Pancreas (tissue), 10 donors: ENCODE data around the gene TAF1D. TPM values are rescaled to one million over a fixed set of nuclear protein-coding genes. Genes with fewer than 3 reads are reported as not detected.

Source experiments
- ATAC-seq, 4 donors: fragments of 200-7000 bp; cut with Tn5 transposase; one replicate each; pipeline versions ENCODE4 v1.8.0 to v1.9.1; 2020; ENCODE audit warnings: mild to moderate bottlenecking in 4 of 4, moderate library complexity in 4 of 4
- DNase-seq, 6 donors: peaks; one replicate each; pipeline ENCODE4 v3.0.0-alpha.2; 2020
- FAIRE-seq: peaks from 2 replicates; lab custom pipeline; 2012; peaks lifted over from hg19 to GRCh38; lab: Jason Lieb, UNC
- H3K27ac ChIP-seq, 4 donors: fragments of 200-600 bp; sonication (generic); 1 replicate in 3 of 4; 2 replicates in 1 of 4; pipeline versions ENCODE4 v1.5.0 to v1.8.0; 2020
- H3K27me3 ChIP-seq, 4 donors: fragments of 200-600 bp; one replicate each; pipeline ENCODE4 v1.8.0; 2021
- H3K36me3 ChIP-seq, 3 donors: fragments of 200-600 bp; sonication (generic) in 1 of 3; one replicate each; pipeline versions ENCODE4 v1.5.0 to v1.8.0; 2020 to 2021
- H3K4me1 ChIP-seq, 3 donors: fragments of 200-600 bp; one replicate each; pipeline ENCODE4 v1.8.0; 2021
- H3K4me3 ChIP-seq, 4 donors: fragments of 200-600 bp; sonication (generic) in 2 of 4; one replicate each; pipeline versions ENCODE4 v1.5.0 to v1.8.0; 2020 to 2021
- H3K9me3 ChIP-seq, 4 donors: fragments of 200-600 bp; one replicate each; pipeline ENCODE4 v1.8.0; 2021
- WGBS, 2 donors: extraction: QIAGEN DNeasy Blood & Tissue Kit; methylation state at CpG; one replicate each; pipeline ENCODE4 v1.1.7; 2013; 5-methylcytosine and 5-hydroxymethylcytosine counted together
- intact Hi-C, 3 donors: fragments of 100-400 bp; cut with DNase I; formaldehyde crosslinking; loops; one replicate each; pipeline versions ENCODE4 v1.11.1 to v1.14.2; 2022
- microRNA-seq, 2 donors: library from miRNA; unstranded; fragments of <30 nt; microRNA quantifications; one replicate each; pipeline versions ENCODE4 to v1.1.0, GENCODE V29; 2019 to 2020
- polyA plus RNA-seq, 2 donors: library from polyadenylated mRNA; stranded (reverse); fragments of 200-250 nt; gene quantifications; one replicate each; pipeline ENCODE4 v1.2.3, GENCODE V29; 2013
- total RNA-seq, 6 donors: library from RNA; stranded (reverse); fragmentation: NEBNext Ultra II Directional in 4 of 6; extraction: Animal tissue kit (Norgen Biotek cat#: 25700) in 4 of 6; gene quantifications; one replicate each; pipeline versions ENCODE4 v1.2.1 to v1.2.4, GENCODE V29; 2021 to 2023
- TF ChIP-seq, protein P1 (sequence below), 4 donors: fragments of 200-600 bp; sonication (generic) in 3 of 4; IDR thresholded peaks; one replicate each; pipeline versions ENCODE4 v1.5.0 to v1.8.0; 2021; ENCODE audit warnings: antibody characterized with exemption in 4 of 4
- donor health status: healthy with polysubstance abuse.
- donor health status: DM: no; HTN: no; CAD: no; lungs with moderate emphysema.
- donor health status: DM: no; HTN: no; CAD: no.
- donor health status: control.
- donor health status: control.
- donor health status: Bipolar disorder and iron deficiency.
- donor health status: DM: yes; HTN: yes; CAD: no.
- donor health status: DM: no; HTN: no; CAD: no.
- donor health status: DM: no; HTN: no; CAD: no.
- donor health status: DM: yes; HTN: yes; CAD: no.

Gene TAF1D
- total and polyA plus RNA-seq, 8 donors = 58.4 to 248 (median 108) TPM

DNA sequence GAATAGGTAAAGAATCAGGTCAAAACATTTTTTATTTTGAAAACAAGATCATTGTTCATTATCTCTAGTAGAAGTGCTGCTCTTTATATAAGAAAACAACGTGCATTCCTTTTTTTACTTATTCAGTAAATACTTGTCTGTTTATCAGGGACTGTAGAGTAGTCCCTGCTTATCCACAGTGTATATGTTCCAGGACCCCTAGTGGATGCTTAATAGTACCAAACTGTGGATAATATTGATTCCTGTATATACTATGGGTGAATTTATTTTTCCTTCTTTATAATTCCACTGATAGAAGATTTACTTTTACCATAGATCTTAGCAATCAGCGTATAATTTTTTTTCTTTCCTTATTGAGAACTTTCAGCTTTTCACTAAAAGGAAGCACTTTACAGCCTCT, 47.2 kb downstream of the TAF1D start:
- no peak for DNase-seq
- H3K27ac ChIP-seq = no peak overlapping the region
- H3K4me3 ChIP-seq = no peak overlapping the region
- no peak for ATAC-seq
- 80 to 87% methylated on average over 2 of the region's 2 CpGs for WGBS, 2 donors
- TF ChIP-seq, protein P1, sequence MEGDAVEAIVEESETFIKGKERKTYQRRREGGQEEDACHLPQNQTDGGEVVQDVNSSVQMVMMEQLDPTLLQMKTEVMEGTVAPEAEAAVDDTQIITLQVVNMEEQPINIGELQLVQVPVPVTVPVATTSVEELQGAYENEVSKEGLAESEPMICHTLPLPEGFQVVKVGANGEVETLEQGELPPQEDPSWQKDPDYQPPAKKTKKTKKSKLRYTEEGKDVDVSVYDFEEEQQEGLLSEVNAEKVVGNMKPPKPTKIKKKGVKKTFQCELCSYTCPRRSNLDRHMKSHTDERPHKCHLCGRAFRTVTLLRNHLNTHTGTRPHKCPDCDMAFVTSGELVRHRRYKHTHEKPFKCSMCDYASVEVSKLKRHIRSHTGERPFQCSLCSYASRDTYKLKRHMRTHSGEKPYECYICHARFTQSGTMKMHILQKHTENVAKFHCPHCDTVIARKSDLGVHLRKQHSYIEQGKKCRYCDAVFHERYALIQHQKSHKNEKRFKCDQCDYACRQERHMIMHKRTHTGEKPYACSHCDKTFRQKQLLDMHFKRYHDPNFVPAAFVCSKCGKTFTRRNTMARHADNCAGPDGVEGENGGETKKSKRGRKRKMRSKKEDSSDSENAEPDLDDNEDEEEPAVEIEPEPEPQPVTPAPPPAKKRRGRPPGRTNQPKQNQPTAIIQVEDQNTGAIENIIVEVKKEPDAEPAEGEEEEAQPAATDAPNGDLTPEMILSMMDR (IDR thresholded peaks at IDR 0.05) = no peak
- H3K9me3 ChIP-seq = no peaks in the 10 kb centered on the region
- H3K27me3 ChIP-seq = no peaks in the 10 kb centered on the region
- no peaks in the 10 kb centered on the region for H3K4me1 ChIP-seq
- intact Hi-C loops = no loop called here
- H3K36me3 ChIP-seq = peaks cover 0 to 41% (median 2%) of the 10 kb centered on the region in 3 donors
- FAIRE-seq = no peak

- 72 to 96% methylated on average over 2 of the region's 2 CpGs for WGBS, 2 donors
- TF ChIP-seq, protein P1 (IDR thresholded peaks at IDR 0.05) = no peak
- no peak overlapping the region for H3K27ac ChIP-seq
Observed at GRCh38 chr11:93689240-93689639, 52.1 kb downstream of the TAF1D start.

DNA sequence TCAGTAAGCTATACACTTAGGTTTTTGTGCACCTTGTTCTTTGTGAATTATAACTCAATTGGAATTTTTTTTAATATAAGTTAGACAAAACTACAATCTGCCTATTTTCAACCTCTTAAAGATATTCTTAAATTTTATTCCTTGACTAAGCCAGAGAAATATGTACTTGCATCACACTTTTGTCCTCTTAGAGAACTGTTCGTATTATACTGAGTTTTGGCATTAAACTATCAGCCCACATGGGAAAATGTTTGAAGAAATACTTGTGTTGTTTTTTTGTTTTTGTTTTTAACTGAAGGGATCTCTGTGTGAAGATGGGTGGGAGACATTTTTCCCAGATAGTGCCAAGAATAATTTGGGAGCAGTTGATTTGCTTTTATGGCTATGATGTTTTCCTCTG, 54.5 kb downstream of the TAF1D start:
- FAIRE-seq = no peak

More at GRCh38 chr11:93689240-93689639, 52.1 kb downstream of the TAF1D start:
- no peaks in the 10 kb centered on the region for H3K9me3 ChIP-seq
- ATAC-seq (no peak), FAIRE-seq (no peak), DNase-seq (no peak)
- H3K4me1 ChIP-seq = no peaks in the 10 kb centered on the region
- no peak overlapping the region for H3K4me3 ChIP-seq
- no peaks in the 10 kb centered on the region for H3K27me3 ChIP-seq
- peaks cover 0 to 20% (median 0%) of the 10 kb centered on the region in 3 donors for H3K36me3 ChIP-seq
- intact Hi-C loops = no loop called here

DNA sequence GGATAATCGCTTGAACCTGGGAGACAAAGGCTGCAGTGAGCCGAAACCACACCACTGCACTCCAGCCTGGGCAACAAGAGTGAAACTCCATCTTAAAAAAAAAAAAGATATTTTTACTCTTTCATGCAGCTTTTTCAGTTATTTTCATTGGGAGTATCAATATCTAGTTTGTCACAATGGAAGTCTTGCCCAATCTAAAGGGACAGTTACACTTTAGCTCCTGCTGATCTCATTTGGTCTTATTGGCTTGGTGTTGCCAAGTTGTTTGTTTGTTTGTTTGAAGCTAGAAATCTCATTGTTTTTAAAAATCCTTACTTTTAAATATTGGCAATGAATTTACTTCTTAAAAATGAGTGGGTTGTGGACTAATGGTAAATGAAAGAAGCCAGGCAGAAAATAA, 55.1 kb downstream of the TAF1D start:
- intact Hi-C loops = no loop called here
- ATAC-seq = no peak
- Histone ChIP-seq H3K4me1 (no peaks in the 10 kb centered on the region), H3K27me3 (no peaks in the 10 kb centered on the region), H3K4me3 (no peak overlapping the region), H3K36me3 (peaks cover 0 to 28% (median 0%) of the 10 kb centered on the region in 3 donors), H3K27ac (no peak overlapping the region), H3K9me3 (no peaks in the 10 kb centered on the region)
- WGBS, 2 donors = 100% methylated on average over 2 of the region's 2 CpGs
- FAIRE-seq = no peak
- TF ChIP-seq, protein P1 (IDR thresholded peaks at IDR 0.05) = no peak
- no peak for DNase-seq

More for the DNA sequence above, 54.5 kb downstream of the TAF1D start:
- Histone ChIP-seq H3K4me3 (no peak overlapping the region), H3K36me3 (peaks cover 0 to 28% (median 0%) of the 10 kb centered on the region in 3 donors), H3K4me1 (no peaks in the 10 kb centered on the region), H3K27ac (no peak overlapping the region), H3K27me3 (no peaks in the 10 kb centered on the region), H3K9me3 (no peaks in the 10 kb centered on the region)
- intact Hi-C loops = no loop called here
- WGBS, 2 donors = 92 to 96% methylated on average over 1 of the region's 1 CpG
- TF ChIP-seq, protein P1 (IDR thresholded peaks at IDR 0.05) = no peak
- DNase-seq (no peak), ATAC-seq (no peak)

Small RNAs within 50 kb of the gene (microRNA-seq; reads per million reads assigned to microRNA genes)
- 1.9 to 2.7 reads per million in 2 donors for gene MIR1304

Other genes starting within 250 kb of the TAF1D start
- gene SMCO4, start 198.1 kb downstream of the TAF1D start, total RNA-seq = 10 to 100 TPM; 16.0 to 31.8 (median 19.6) TPM
- 10 to 100 TPM; 15.6 to 41.8 TPM for gene SMCO4, start 198.1 kb downstream of the TAF1D start, polyA plus RNA-seq
- gene CEP295, start 79.8 kb downstream of the TAF1D start, total RNA-seq = 1 to 10 TPM; 2.8 to 5.6 (median 4.0) TPM
- gene CEP295, start 79.8 kb downstream of the TAF1D start, polyA plus RNA-seq = 1 to 10 TPM; 5.1 to 6.5 TPM
- gene C11orf54, start 177 bp upstream of the TAF1D start, total RNA-seq = 10 to 100 TPM; 12.5 to 30.9 (median 23.2) TPM
- 10 to 100 TPM; 16.1 to 29.7 TPM for gene C11orf54, start 177 bp upstream of the TAF1D start, polyA plus RNA-seq
- gene MED17, start 42.8 kb upstream of the TAF1D start, total RNA-seq = 10 to 100 TPM in 5 of 6 donors, 1 to 10 TPM in 1; 8.7 to 17.8 (median 11.6) TPM
- gene MED17, start 42.8 kb upstream of the TAF1D start, polyA plus RNA-seq = 10 to 100 TPM in 1 of 2 donors, 1 to 10 TPM in 1; 6.6 to 10.1 TPM
- under 1 TPM; 0.18 to 0.31 (median 0.26) TPM for gene VSTM5, start 109.1 kb upstream of the TAF1D start, total RNA-seq
- under 1 TPM; 0.23 to 0.27 TPM for gene VSTM5, start 109.1 kb upstream of the TAF1D start, polyA plus RNA-seq